HepG2 (cell line): ENCODE measurements around the gene CCDC57.

Experiments
- ELF3 ChIP-seq: IDR thresholded peaks from 2 replicates; pipeline ENCODE4 v1.6.1; 2016; ENCODE audit warnings: missing genetic modification reagents, missing compliant biosample characterization
- JUNB ChIP-seq: sonication (generic); formaldehyde crosslinking; IDR thresholded peaks from 2 replicates; pipeline ENCODE4 v1.8.0; 2022; ENCODE audit warnings: missing genetic modification reagents, mild to moderate bottlenecking, borderline replicate concordance
- NR0B2 ChIP-seq: sonication (generic); formaldehyde crosslinking; IDR thresholded peaks from 2 replicates; pipeline ENCODE4 v1.4.0; 2020; ENCODE audit warnings: mild to moderate bottlenecking, missing genetic modification reagents
- RAD21 ChIP-seq: fragments of 450-650 bp; formaldehyde crosslinking; IDR thresholded peaks from 2 replicates; pipeline ENCODE4 v1.5.0; 2020; ENCODE audit warnings: mild to moderate bottlenecking
- RNF219 ChIP-seq: sonication (generic); formaldehyde crosslinking; IDR thresholded peaks from 2 replicates; pipeline ENCODE4 v1.5.0; 2020; ENCODE audit warnings: mild to moderate bottlenecking, missing genetic modification reagents
- TARDBP ChIP-seq: sonication (generic); formaldehyde crosslinking; IDR thresholded peaks from 2 replicates; pipeline ENCODE4 v1.8.0; 2022; ENCODE audit warnings: mild to moderate bottlenecking, missing genetic modification reagents
- TBL1XR1 ChIP-seq: fragments of 150-350 bp; IDR thresholded peaks from 2 replicates; pipeline ENCODE4 v1.6.1; 2014; ENCODE audit warnings: borderline replicate concordance, low read length; ENCODE audit not compliant: partially characterized antibody
- TF ChIP-seq, protein P1 (sequence below): IDR thresholded peaks from 2 replicates; pipeline ENCODE4 v1.6.1; 2012; ENCODE audit warnings: inconsistent platforms
- TF ChIP-seq, protein P2 (sequence below): sonication (generic); formaldehyde crosslinking; IDR thresholded peaks from 2 replicates; pipeline ENCODE4 v1.5.0; 2020; ENCODE audit warnings: mild to moderate bottlenecking, missing genetic modification reagents
- TF ChIP-seq, protein P3 (sequence below): sonication (generic); formaldehyde crosslinking; IDR thresholded peaks from 2 replicates; pipeline ENCODE4 v1.5.0; 2020; ENCODE audit warnings: mild to moderate bottlenecking, missing genetic modification reagents

- TF ChIP-seq JUNB (peak; percentile 50; the same call in 1 of the 2 replicates), RAD21 (CRISPR knock-in tag) (peak; percentile 47; the same call in 1 of the 2 replicates), NR0B2 (CRISPR knock-in tag) (0 out of 2 replicates have a peak, but pooled peaks have one; percentile 17), ELF3 (CRISPR knock-in tag) (no peak), TBL1XR1 (no peak), RNF219 (CRISPR knock-in tag) (no peak), TARDBP (peak; percentile 51; the same call in 1 of the 2 replicates)
- TF ChIP-seq, protein P1, sequence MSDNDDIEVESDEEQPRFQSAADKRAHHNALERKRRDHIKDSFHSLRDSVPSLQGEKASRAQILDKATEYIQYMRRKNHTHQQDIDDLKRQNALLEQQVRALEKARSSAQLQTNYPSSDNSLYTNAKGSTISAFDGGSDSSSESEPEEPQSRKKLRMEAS, result no peak; the same call in 1 of the 2 replicates
- TF ChIP-seq, protein P2, sequence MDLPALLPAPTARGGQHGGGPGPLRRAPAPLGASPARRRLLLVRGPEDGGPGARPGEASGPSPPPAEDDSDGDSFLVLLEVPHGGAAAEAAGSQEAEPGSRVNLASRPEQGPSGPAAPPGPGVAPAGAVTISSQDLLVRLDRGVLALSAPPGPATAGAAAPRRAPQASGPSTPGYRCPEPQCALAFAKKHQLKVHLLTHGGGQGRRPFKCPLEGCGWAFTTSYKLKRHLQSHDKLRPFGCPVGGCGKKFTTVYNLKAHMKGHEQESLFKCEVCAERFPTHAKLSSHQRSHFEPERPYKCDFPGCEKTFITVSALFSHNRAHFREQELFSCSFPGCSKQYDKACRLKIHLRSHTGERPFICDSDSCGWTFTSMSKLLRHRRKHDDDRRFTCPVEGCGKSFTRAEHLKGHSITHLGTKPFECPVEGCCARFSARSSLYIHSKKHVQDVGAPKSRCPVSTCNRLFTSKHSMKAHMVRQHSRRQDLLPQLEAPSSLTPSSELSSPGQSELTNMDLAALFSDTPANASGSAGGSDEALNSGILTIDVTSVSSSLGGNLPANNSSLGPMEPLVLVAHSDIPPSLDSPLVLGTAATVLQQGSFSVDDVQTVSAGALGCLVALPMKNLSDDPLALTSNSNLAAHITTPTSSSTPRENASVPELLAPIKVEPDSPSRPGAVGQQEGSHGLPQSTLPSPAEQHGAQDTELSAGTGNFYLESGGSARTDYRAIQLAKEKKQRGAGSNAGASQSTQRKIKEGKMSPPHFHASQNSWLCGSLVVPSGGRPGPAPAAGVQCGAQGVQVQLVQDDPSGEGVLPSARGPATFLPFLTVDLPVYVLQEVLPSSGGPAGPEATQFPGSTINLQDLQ (CRISPR knock-in tag), result no peak
- TF ChIP-seq, protein P3, sequence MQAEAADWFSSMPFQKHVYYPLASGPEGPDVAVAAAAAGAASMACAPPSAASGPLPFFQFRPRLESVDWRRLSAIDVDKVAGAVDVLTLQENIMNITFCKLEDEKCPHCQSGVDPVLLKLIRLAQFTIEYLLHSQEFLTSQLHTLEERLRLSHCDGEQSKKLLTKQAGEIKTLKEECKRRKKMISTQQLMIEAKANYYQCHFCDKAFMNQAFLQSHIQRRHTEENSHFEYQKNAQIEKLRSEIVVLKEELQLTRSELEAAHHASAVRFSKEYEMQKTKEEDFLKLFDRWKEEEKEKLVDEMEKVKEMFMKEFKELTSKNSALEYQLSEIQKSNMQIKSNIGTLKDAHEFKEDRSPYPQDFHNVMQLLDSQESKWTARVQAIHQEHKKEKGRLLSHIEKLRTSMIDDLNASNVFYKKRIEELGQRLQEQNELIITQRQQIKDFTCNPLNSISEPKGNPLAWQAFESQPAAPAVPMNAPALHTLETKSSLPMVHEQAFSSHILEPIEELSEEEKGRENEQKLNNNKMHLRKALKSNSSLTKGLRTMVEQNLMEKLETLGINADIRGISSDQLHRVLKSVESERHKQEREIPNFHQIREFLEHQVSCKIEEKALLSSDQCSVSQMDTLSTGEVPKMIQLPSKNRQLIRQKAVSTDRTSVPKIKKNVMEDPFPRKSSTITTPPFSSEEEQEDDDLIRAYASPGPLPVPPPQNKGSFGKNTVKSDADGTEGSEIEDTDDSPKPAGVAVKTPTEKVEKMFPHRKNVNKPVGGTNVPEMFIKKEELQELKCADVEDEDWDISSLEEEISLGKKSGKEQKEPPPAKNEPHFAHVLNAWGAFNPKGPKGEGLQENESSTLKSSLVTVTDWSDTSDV (CRISPR knock-in tag), result no peak
These were observed 136.4 kb downstream of the CCDC57 start for GRCh38 chr17:82076018-82076784.
